Measurements from ENCODE around the gene SLC35G6. TPM values are rescaled to one million over a fixed set of nuclear protein-coding genes. Genes with fewer than 3 reads are reported as not detected.

SLC35G6 gene
- total RNA-seq, 1 donor from 2014 or later, result not detected

GRCh38 chr17:7512105-7512504 lies 30.9 kb downstream of the SLC35G6 start:
- no peaks in the 10 kb centered on the region for H3K27me3 ChIP-seq (ENCODE audit: control insufficient read depth in 3 of 3, insufficient read depth in 3 of 3, low read length in 3 of 3)
- H3K36me3 ChIP-seq (ENCODE audit: control insufficient read depth in 3 of 3, insufficient read depth in 3 of 3, low read length in 3 of 3), result peaks cover 58 to 66% (median 62%) of the 10 kb centered on the region in 3 donors
- H3K9me3 ChIP-seq (ENCODE audit: control insufficient read depth in 3 of 3, low read length in 3 of 3), result no peaks in the 10 kb centered on the region
- peaks cover 0 to 2% (median 0%) of the 10 kb centered on the region in 3 donors for H3K4me1 ChIP-seq (ENCODE audit: control insufficient read depth in 3 of 3, insufficient read depth in 3 of 3, low read length in 3 of 3)
- no peak overlapping the region for H3K4me3 ChIP-seq (ENCODE audit: low read length in 3 of 3)
- H3K9ac ChIP-seq (ENCODE audit: low read depth in 1 of 3, low read length in 3 of 3), result no peak overlapping the region
- H3K27ac ChIP-seq (ENCODE audit: low read depth, low read length), result no peak overlapping the region

GRCh38 chr17:7512824-7513540 lies 31.7 kb downstream of the SLC35G6 start:
- Histone ChIP-seq H3K9me3 (ENCODE audit: control insufficient read depth in 3 of 3, low read length in 3 of 3) (no peaks in the 10 kb centered on the region), H3K27me3 (ENCODE audit: control insufficient read depth in 3 of 3, insufficient read depth in 3 of 3, low read length in 3 of 3) (no peaks in the 10 kb centered on the region), H3K4me3 (ENCODE audit: low read length in 3 of 3) (no peak overlapping the region), H3K27ac (ENCODE audit: low read depth, low read length) (no peak overlapping the region), H3K9ac (ENCODE audit: low read depth in 1 of 3, low read length in 3 of 3) (no peak overlapping the region), H3K4me1 (ENCODE audit: control insufficient read depth in 3 of 3, insufficient read depth in 3 of 3, low read length in 3 of 3) (peaks cover 0 to 2% (median 0%) of the 10 kb centered on the region in 3 donors), H3K36me3 (ENCODE audit: control insufficient read depth in 3 of 3, insufficient read depth in 3 of 3, low read length in 3 of 3) (peaks cover 55 to 60% (median 56%) of the 10 kb centered on the region in 3 donors)

- H3K27me3 ChIP-seq (ENCODE audit: control insufficient read depth in 3 of 3, insufficient read depth in 3 of 3, low read length in 3 of 3), result no peaks in the 10 kb centered on the region
- no peaks in the 10 kb centered on the region for H3K9me3 ChIP-seq (ENCODE audit: control insufficient read depth in 3 of 3, low read length in 3 of 3)
- H3K4me1 ChIP-seq (ENCODE audit: control insufficient read depth in 3 of 3, insufficient read depth in 3 of 3, low read length in 3 of 3), result peaks cover 0 to 2% (median 0%) of the 10 kb centered on the region in 3 donors
- H3K9ac ChIP-seq (ENCODE audit: low read depth in 1 of 3, low read length in 3 of 3), result no peak overlapping the region
- H3K4me3 ChIP-seq (ENCODE audit: low read length in 3 of 3), result no peak overlapping the region
- peaks cover 47 to 51% (median 49%) of the 10 kb centered on the region in 3 donors for H3K36me3 ChIP-seq (ENCODE audit: control insufficient read depth in 3 of 3, insufficient read depth in 3 of 3, low read length in 3 of 3)
- H3K27ac ChIP-seq (ENCODE audit: low read depth, low read length), result no peak overlapping the region
Observed at GRCh38 chr17:7513850-7514419, 32.7 kb downstream of the SLC35G6 start.

- Histone ChIP-seq H3K27me3 (ENCODE audit: control insufficient read depth in 3 of 3, insufficient read depth in 3 of 3, low read length in 3 of 3) (no peaks in the 10 kb centered on the region), H3K4me1 (ENCODE audit: control insufficient read depth in 3 of 3, insufficient read depth in 3 of 3, low read length in 3 of 3) (no peaks in the 10 kb centered on the region), H3K9ac (ENCODE audit: low read depth in 1 of 3, low read length in 3 of 3) (no peak overlapping the region), H3K27ac (ENCODE audit: low read depth, low read length) (no peak overlapping the region), H3K9me3 (ENCODE audit: control insufficient read depth in 3 of 3, low read length in 3 of 3) (no peaks in the 10 kb centered on the region), H3K36me3 (ENCODE audit: control insufficient read depth in 3 of 3, insufficient read depth in 3 of 3, low read length in 3 of 3) (peaks cover 31 to 34% (median 32%) of the 10 kb centered on the region in 3 donors), H3K4me3 (ENCODE audit: low read length in 3 of 3) (no peak overlapping the region)
Observed at GRCh38 chr17:7515911-7516610, 34.8 kb downstream of the SLC35G6 start.

GRCh38 chr17:7523033-7523432 lies 41.8 kb downstream of the SLC35G6 start:
- no peaks in the 10 kb centered on the region for H3K4me1 ChIP-seq (ENCODE audit: control insufficient read depth in 3 of 3, insufficient read depth in 3 of 3, low read length in 3 of 3)
- no peak overlapping the region for H3K4me3 ChIP-seq (ENCODE audit: low read length in 3 of 3)
- H3K36me3 ChIP-seq (ENCODE audit: control insufficient read depth in 3 of 3, insufficient read depth in 3 of 3, low read length in 3 of 3), result no peaks in the 10 kb centered on the region
- H3K9ac ChIP-seq (ENCODE audit: low read depth in 1 of 3, low read length in 3 of 3), result no peak overlapping the region
- no peak overlapping the region for H3K27ac ChIP-seq (ENCODE audit: low read depth, low read length)
- no peaks in the 10 kb centered on the region for H3K9me3 ChIP-seq (ENCODE audit: control insufficient read depth in 3 of 3, low read length in 3 of 3)
- H3K27me3 ChIP-seq (ENCODE audit: control insufficient read depth in 3 of 3, insufficient read depth in 3 of 3, low read length in 3 of 3), result no peaks in the 10 kb centered on the region

GRCh38 chr17:7528842-7529241 lies 47.6 kb downstream of the SLC35G6 start:
- H3K4me1 ChIP-seq (ENCODE audit: control insufficient read depth in 3 of 3, insufficient read depth in 3 of 3, low read length in 3 of 3), result no peaks in the 10 kb centered on the region
- peaks cover 0 to 5% (median 0%) of the 10 kb centered on the region in 3 donors for H3K9me3 ChIP-seq (ENCODE audit: control insufficient read depth in 3 of 3, low read length in 3 of 3)
- no peaks in the 10 kb centered on the region for H3K36me3 ChIP-seq (ENCODE audit: control insufficient read depth in 3 of 3, insufficient read depth in 3 of 3, low read length in 3 of 3)
- H3K4me3 ChIP-seq (ENCODE audit: low read length in 3 of 3), result no peak overlapping the region
- H3K9ac ChIP-seq (ENCODE audit: low read depth in 1 of 3, low read length in 3 of 3), result no peak overlapping the region
- H3K27ac ChIP-seq (ENCODE audit: low read depth, low read length), result no peak overlapping the region
- no peaks in the 10 kb centered on the region for H3K27me3 ChIP-seq (ENCODE audit: control insufficient read depth in 3 of 3, insufficient read depth in 3 of 3, low read length in 3 of 3)

- H3K4me1 ChIP-seq (ENCODE audit: control insufficient read depth in 3 of 3, insufficient read depth in 3 of 3, low read length in 3 of 3), result no peaks in the 10 kb centered on the region
- no peaks in the 10 kb centered on the region for H3K27me3 ChIP-seq (ENCODE audit: control insufficient read depth in 3 of 3, insufficient read depth in 3 of 3, low read length in 3 of 3)
Observed at GRCh38 chr17:7530023-7530900, 49.0 kb downstream of the SLC35G6 start.

More at GRCh38 chr17:7530023-7530900, 49.0 kb downstream of the SLC35G6 start:
- H3K36me3 ChIP-seq (ENCODE audit: control insufficient read depth in 3 of 3, insufficient read depth in 3 of 3, low read length in 3 of 3), result no peaks in the 10 kb centered on the region
- peaks cover 0 to 5% (median 0%) of the 10 kb centered on the region in 3 donors for H3K9me3 ChIP-seq (ENCODE audit: control insufficient read depth in 3 of 3, low read length in 3 of 3)
- no peak overlapping the region for H3K9ac ChIP-seq (ENCODE audit: low read depth in 1 of 3, low read length in 3 of 3)
- no peak overlapping the region for H3K27ac ChIP-seq (ENCODE audit: low read depth, low read length)
- H3K4me3 ChIP-seq (ENCODE audit: low read length in 3 of 3), result no peak overlapping the region

Other genes starting within 250 kb of the SLC35G6 start
- 63.2 TPM for gene DVL2, start 246.9 kb upstream of the SLC35G6 start, total RNA-seq
- 30.3 TPM for gene PHF23, start 242.0 kb upstream of the SLC35G6 start, total RNA-seq
- gene GABARAP, start 239.0 kb upstream of the SLC35G6 start, total RNA-seq, result 259 TPM
- gene CTDNEP1, start 229.7 kb upstream of the SLC35G6 start, total RNA-seq, result 39.7 TPM
- gene ELP5, start 229.2 kb upstream of the SLC35G6 start, total RNA-seq, result 28.2 TPM
- not detected for gene CLDN7, start 219.0 kb upstream of the SLC35G6 start, total RNA-seq
- 34.4 TPM for gene SLC2A4, start 199.7 kb upstream of the SLC35G6 start, total RNA-seq
- gene YBX2, start 186.8 kb upstream of the SLC35G6 start, total RNA-seq, result 0.52 TPM
- gene EIF5A, start 173.8 kb upstream of the SLC35G6 start, total RNA-seq, result 185 TPM
- gene GPS2, start 166.1 kb upstream of the SLC35G6 start, total RNA-seq, result 24.5 TPM
- 19.8 TPM for gene NEURL4, start 152.1 kb upstream of the SLC35G6 start, total RNA-seq
- gene ACAP1, start 144.9 kb upstream of the SLC35G6 start, total RNA-seq, result 2.1 TPM
- gene KCTD11, start 129.3 kb upstream of the SLC35G6 start, total RNA-seq, result 4.2 TPM
- not detected for gene TMEM95, start 126.3 kb upstream of the SLC35G6 start, total RNA-seq
- gene TNK1, start 100.4 kb upstream of the SLC35G6 start, total RNA-seq, result not detected
- gene PLSCR3, start 86.9 kb upstream of the SLC35G6 start, total RNA-seq, result 10.4 TPM
- 149 TPM for gene TMEM256, start 77.3 kb upstream of the SLC35G6 start, total RNA-seq
- gene NLGN2, start 73.6 kb upstream of the SLC35G6 start, total RNA-seq, result 3.1 TPM
- not detected for gene SPEM1, start 61.1 kb upstream of the SLC35G6 start, total RNA-seq
- gene SPEM2, start 55.8 kb upstream of the SLC35G6 start, total RNA-seq, result not detected
- not detected for gene SPEM3, start 52.6 kb upstream of the SLC35G6 start, total RNA-seq
- gene TMEM102, start 46.0 kb upstream of the SLC35G6 start, total RNA-seq, result 0.52 TPM
- 1.0 TPM for gene FGF11, start 41.9 kb upstream of the SLC35G6 start, total RNA-seq
- gene CHRNB1, start 36.4 kb upstream of the SLC35G6 start, total RNA-seq, result 31.3 TPM
- 10.4 TPM for gene ZBTB4, start 1.8 kb upstream of the SLC35G6 start, total RNA-seq
- 91.3 TPM for gene POLR2A, start 2.9 kb downstream of the SLC35G6 start, total RNA-seq
- gene TNFSF12, start 67.6 kb downstream of the SLC35G6 start, total RNA-seq, result 4.7 TPM
- gene TNFSF13, start 77.3 kb downstream of the SLC35G6 start, total RNA-seq, result 2.1 TPM
- 31.3 TPM for gene SENP3, start 80.5 kb downstream of the SLC35G6 start, total RNA-seq
- 4.2 TPM for gene CD68, start 98.2 kb downstream of the SLC35G6 start, total RNA-seq
- gene MPDU1, start 102.4 kb downstream of the SLC35G6 start, total RNA-seq, result 26.1 TPM
- gene SOX15, start 108.6 kb downstream of the SLC35G6 start, total RNA-seq, result not detected
- gene FXR2, start 133.5 kb downstream of the SLC35G6 start, total RNA-seq, result 42.3 TPM
- 41.2 TPM for gene SAT2, start 146.4 kb downstream of the SLC35G6 start, total RNA-seq
- not detected for gene SHBG, start 148.7 kb downstream of the SLC35G6 start, total RNA-seq
- gene ATP1B2, start 169.5 kb downstream of the SLC35G6 start, total RNA-seq, result 1.6 TPM
- gene TP53, start 206.0 kb downstream of the SLC35G6 start, total RNA-seq, result 13.6 TPM
- 7.3 TPM for gene WRAP53, start 207.0 kb downstream of the SLC35G6 start, total RNA-seq
- 1.0 TPM for gene EFNB3, start 223.8 kb downstream of the SLC35G6 start, total RNA-seq
- gene DNAH2, start 236.3 kb downstream of the SLC35G6 start, total RNA-seq, result 0.52 TPM